GM18867 (cell line): ENCODE results near the gene C19orf73.

Experiments used
- ATAC-seq: cut with Tn5 transposase; IDR thresholded peaks from one replicate; pipeline ENCODE4 v1.9.1; 2021; ENCODE audit warnings: mild to moderate bottlenecking, moderate library complexity; ENCODE audit not compliant: unreplicated experiment

The C19orf73 gene

DNA sequence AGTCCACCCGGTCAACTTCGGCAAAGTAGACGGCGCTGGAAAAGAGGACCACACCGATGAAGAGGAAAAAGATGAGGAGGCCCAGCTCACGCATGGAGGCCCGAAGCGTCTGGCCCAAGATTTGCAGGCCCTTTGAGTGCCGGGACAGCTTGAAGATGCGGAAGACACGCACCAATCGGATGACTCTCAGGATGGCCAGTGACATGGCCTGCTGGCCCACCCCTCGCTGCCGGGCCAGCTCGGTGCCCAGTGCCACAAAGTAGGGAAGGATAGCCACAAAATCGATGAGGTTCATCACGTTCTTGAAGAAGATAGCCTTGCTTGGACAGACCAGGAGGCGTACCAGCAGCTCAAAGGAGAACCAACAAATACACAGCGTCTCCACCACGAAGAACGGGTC, 48.5 kb downstream of the C19orf73 start:
- ATAC-seq, result no peak

GRCh38 chr19:49069026-49069425, 49.9 kb downstream of the C19orf73 start:
- ATAC-seq, result no peak
